NCI-H526 treated with DMSO at 0.1 percent for 48 hours (cell line): Measurements from ENCODE around the gene PPFIBP2.
A peak's percentile ranks its signal among the peaks of the same experiment; 100 is the strongest.

Source experiments
- DNase-seq: peaks from one replicate; lab custom pipeline; 2025; lab: John Stamatoyannopoulos, UW

The PPFIBP2 gene

DNA sequence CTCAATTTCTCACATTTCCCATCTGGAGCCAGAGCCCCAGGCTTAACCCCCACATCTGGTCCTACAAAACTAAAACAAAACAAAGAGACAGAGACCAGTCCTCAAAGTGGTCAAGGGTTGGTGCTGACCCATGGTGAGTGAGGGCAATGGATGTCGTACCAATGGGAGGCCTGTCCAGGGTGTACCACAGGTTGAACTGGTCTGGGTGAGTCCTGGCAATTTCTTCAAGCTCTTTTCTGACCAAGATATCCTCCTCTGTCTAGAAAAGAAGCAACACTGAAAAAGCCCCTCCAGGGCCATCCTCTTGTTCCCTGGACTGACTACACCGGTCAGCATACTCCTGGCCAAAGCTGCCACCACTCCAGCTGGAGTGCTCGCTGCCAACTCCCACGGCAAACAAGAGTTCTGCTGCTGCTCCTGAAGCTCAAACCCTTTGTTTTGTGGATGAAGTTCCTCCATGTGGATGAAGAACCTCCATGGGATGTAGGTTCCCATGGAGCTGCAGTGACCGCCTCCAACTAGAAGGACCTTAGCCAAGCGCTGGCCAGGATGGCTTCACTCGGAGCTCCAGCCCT lies 152.6 kb downstream of the PPFIBP2 start:
- no peak for DNase-seq

DNA sequence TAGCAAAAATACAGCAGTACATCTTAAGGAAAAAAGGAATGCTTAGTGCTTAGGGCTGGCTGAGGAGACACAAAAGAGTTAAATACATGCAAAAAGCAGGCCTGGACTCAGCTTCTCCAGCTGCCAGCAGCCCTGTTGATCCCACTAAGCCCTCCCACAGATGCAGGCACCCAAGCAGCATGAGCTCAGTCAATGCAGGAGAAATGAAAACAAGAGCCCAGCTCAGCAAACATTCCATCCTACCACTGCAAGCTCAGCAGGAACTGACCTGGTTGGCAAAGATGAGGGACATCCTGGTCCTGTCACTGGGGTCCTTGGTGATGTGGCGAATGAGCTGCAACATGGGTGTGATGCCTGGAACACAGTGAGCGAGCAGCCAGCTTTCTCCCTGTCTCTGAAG lies 153.7 kb downstream of the PPFIBP2 start:
- DNase-seq = no peak

DNA sequence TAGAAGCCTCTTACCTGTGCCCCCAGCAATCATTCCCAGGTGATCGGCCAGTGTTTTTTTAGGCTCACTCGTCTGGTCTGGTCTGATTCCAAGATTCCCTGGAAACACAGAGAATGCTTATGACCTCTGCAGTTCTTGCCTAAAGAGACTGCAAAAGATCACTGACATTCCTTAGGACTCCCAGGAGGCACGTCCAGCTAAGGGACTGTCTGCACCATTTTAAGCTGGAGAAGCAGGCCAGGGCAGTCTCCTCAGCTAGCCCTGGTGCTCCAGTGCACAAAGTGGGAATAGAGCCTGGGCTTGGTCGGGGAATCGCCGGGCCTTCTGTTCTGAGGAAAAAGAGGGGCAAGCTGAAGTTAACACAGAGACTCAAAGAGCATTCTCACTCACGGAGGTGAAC lies 154.7 kb downstream of the PPFIBP2 start:
- DNase-seq = no peak

GRCh38 chr11:7668911-7669310 lies 155.1 kb downstream of the PPFIBP2 start:
- no peak for DNase-seq

GRCh38 chr11:7670641-7671040 lies 156.8 kb downstream of the PPFIBP2 start:
- DNase-seq = no peak

- DNase-seq = no peak
Measured at GRCh38 chr11:7671347-7672215, 157.8 kb downstream of the PPFIBP2 start.

DNA sequence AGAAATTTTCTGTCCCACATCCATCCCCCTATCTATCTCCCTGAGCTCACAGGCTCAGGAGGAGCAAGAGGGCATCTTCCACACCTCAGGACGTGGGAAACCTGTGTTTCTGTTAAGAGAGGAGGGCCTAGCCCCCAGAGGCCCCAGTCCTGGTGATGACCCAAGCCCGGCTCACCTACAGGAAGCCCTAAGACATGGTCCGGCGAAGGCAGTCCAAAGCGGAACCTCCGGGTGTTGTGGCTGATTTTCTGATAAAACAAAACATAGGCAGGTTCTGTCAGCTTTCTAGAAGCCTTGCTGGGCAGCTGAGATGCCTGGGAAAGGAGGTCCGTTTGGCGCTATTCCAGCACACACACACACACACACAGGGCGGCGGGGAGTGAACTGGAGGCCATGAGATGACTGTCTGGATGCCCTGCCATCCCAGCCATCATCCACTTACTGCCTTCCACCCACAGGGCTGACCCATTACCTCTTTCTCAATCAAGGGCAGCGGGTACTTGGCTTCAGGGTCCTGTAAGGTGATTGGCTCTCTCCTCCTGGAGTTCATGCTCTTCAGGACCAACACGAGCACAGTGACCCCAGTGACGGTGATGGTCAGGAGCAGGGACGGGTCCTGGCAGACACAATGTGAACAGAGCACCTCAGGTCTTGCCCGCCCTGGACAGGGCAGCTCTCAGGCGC lies 158.6 kb downstream of the PPFIBP2 start:
- no peak for DNase-seq

DNA sequence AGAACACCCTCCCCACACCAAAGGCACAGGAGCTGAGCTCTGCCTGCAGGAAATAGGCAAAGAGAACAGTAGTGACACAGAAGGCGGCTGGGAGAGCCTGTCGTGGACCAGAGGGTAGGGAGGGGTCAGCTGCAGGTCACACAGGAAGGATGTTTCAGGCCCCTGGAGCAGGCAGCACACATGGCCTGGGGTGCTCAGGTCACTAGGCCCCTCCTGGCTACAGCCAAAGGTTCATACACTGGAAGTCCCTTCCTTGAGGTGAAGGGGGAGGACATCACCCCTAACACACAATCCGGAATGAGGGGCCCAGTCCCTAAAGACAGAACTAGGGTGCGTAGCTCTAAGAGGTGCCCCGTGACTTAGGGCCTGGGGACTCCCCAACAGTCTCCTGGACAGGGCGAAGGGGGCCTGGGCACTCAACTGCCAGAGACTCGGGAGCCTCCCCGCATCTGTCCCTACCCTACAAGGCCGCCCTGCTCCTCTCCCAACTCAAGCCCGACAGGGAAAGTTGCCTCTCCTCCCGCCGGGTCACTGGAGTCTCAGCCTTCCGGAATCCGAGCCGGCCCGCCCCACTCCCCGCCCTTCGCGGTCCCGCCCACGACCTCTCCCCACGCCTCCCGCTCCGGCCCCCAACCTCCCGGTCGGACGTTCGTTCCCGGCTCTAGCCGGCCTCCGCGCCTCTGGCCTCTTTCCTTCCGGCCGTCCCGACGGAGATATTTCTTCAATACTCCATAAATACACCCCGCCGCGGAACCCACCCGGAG lies 159.3 kb downstream of the PPFIBP2 start, which contains the start of gene CYB5R2:
Gene CYB5R2 (minus strand): TSS at position 541 of the 764 bp plus-strand sequence. CDS start 675 bp downstream, outside the sequence.
- DNase-seq = no peak

- DNase-seq = no peak
Measured at GRCh38 chr11:7673724-7674434, 160.1 kb downstream of the PPFIBP2 start.

GRCh38 chr11:7675631-7676030 lies 161.8 kb downstream of the PPFIBP2 start:
- DNase-seq = no peak

DNA sequence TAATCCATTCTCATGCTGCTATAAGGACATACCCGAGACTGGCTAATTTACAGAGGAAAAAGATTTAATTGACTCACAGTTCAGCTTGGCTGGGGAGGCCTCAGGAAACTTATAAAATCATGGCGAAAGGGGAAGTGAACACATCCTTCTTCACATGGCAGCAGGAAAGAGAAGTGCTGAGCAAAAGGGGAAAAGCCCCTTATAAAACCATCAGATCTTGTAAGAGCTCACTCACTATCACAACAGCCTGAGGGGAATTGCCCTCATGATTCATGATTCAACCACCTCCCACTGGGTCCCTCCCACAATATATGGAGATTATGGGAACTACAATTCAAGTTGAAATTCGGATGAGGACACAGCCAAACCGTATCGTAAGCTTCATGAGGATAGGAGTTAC lies 163.3 kb downstream of the PPFIBP2 start:
- no peak for DNase-seq

DNA sequence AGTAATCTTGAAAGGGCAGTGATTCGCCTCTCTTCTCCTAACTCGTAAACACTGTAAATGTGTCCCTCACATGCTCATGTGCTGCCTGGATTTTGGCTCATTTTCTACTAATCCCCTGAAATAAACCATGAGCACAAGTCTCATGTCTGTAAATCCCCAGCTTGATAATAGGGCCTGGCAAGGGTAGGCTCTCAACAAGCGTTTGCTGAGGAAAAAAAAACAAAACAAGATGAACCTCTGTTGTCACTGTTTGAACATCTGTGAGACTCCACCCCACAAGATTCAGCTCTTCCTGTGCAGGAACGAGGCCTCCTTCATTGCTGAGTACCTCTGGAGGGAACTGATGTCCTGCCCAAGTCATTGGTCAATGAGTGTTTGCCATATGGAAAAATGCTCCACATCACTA lies 164.0 kb downstream of the PPFIBP2 start:
- no peak for DNase-seq

GRCh38 chr11:7683571-7683970 lies 169.8 kb downstream of the PPFIBP2 start:
- DNase-seq = no peak

DNA sequence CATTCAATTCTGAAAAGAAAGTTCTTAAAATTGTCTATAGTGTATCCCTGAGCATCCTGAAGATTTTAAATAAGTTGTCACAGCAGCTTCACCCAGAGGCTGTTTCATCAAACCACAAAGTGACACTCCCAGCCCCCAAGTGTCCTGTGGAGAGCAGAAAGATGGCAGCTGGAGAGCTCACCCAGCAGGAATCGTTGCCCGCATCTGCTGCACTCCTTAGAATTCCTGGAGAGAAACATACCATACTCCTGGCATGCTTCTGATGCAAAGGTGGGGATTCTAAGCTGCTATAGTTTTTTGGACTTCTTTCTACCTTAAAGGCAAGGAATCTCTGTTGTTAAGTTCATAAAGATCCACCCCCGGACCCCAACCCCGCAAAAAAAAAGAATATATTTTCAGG lies 173.0 kb downstream of the PPFIBP2 start:
- DNase-seq = no peak

DNA sequence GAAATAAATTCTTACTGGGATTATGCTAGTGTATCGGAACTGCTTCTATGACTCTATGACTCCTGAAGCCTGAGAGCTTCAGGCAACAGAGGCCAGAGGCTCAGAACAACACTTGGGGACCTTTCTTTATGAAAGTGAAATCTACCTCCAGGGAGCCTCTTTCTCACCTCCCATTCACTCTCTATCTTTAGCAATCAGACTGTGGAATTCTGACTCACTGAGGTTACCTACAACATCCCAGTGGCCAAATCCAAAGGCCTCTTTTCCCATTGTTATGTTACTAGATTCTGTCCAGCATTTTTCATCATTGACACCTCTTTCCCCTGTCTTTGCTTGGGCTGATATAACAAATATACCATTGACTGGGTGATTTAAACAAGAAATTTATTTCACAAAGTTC lies 173.6 kb downstream of the PPFIBP2 start:
- DNase-seq = no peak

DNA sequence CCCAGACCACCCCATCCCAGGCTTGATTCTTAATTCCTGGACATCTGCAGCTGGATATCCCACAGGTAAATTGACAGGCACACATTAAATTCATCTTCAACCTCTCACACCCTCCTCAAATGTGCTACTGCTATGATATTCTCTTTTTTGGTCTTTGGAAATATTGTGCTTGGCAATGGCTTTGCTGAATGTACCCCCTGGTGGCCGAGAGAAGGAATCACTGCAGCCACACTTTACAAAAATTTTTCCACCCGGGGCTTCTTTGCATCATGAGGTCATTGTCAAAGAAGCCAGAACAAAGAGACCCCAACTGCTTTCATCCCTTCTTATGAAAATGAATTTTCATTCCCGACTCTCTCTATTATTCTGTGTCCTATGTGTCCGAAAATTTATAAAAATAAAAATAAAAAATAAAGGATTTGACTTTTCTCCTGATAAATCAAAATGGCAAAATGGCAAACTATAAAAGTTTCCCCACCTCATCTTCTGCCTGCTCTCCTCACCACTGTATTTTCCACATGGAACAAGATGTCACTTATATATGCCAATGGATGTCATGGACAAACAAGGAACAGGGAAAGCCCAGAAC lies 174.5 kb downstream of the PPFIBP2 start:
- peak; percentile 16 for DNase-seq

- DNase-seq = no peak
Measured at GRCh38 chr11:7689239-7689638, 175.4 kb downstream of the PPFIBP2 start.

GRCh38 chr11:7690648-7691047 lies 176.8 kb downstream of the PPFIBP2 start:
- no peak for DNase-seq

DNA sequence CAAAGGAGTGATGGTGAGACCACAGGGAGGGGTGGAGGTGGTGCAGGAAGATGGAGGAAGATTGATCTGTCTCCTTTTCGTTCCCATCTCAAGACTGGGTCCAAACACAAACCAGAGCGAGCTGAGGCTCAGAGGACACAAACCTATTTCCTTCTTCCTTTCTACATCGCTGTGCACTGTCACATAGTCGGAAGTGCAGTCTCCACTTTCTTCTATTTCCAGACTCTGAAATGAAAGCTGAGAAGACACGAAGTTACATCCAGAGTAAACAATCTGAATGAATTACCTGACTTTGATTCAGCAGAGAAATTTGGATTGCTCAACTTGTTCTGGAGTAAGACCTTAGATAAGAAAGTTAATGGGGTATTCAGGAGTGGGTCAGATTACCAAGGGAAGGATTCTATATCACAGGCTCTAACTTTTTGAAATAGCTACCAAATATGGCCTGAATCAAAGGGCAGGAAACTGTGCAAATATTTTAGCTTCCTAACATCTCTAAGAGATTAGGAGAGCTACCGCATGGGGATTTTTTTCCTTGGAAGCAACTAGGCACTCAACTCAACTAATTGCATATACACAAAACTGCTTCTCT lies 178.1 kb downstream of the PPFIBP2 start:
- DNase-seq = no peak

- DNase-seq = peak; percentile 22
Measured at GRCh38 chr11:7692426-7692825, 178.6 kb downstream of the PPFIBP2 start.

- no peak for DNase-seq
Measured at GRCh38 chr11:7694235-7694634, 180.4 kb downstream of the PPFIBP2 start.
